Body of pancreas (tissue), 4 donors: ENCODE results near the gene CEP250. TPM values are rescaled to one million over a fixed set of nuclear protein-coding genes. Genes with fewer than 3 reads are reported as not detected.

Experiments
- ATAC-seq: fragments of 150-250 bp; one replicate; pipeline ENCODE4 v1.9.1; 2016
- DNase-seq, 4 donors: peaks; one replicate each; pipeline ENCODE4 v3.0.0-alpha.2; 2019
- H3K27ac ChIP-seq, 4 donors: fragments of 200-600 bp; sonication (generic); 1 replicate in 3 of 4; 2 replicates in 1 of 4; pipeline versions ENCODE4 v1.5.1 to v1.6.1; 2016 to 2019; ENCODE audit warnings: mild to moderate bottlenecking in 1 of 4, mixed read lengths in 1 of 4, moderate library complexity in 1 of 4
- H3K27me3 ChIP-seq, 2 donors: fragments of 200-600 bp; sonication (generic); one replicate each; pipeline ENCODE4 v1.6.0; 2016; ENCODE audit warnings: mild to moderate bottlenecking in 1 of 2
- H3K36me3 ChIP-seq, 2 donors: fragments of 200-600 bp; sonication (generic); replicated peaks in 1 of 2; 2 replicates each; pipeline ENCODE4 v1.5.1; 2016; ENCODE audit warnings: low read depth in 2 of 2; ENCODE audit not compliant: insufficient read depth in 1 of 2
- H3K4me1 ChIP-seq: fragments of 200-600 bp; sonication (generic); one replicate; pipeline ENCODE4 v1.6.0; 2016
- H3K4me3 ChIP-seq, 2 donors: fragments of 200-600 bp; sonication (generic); 1 replicate in 1 of 2; 2 replicates in 1 of 2; pipeline ENCODE4 v1.5.1; 2016 to 2019
- H3K9me3 ChIP-seq, 3 donors: fragments of 200-600 bp; sonication (generic); 1 replicate in 2 of 3; 2 replicates in 1 of 3; pipeline ENCODE4 v1.5.1; 2016
- CTCF ChIP-seq, 7 experiments: fragments of 450-650 bp in 4 of 7; fragments of 200-600 bp in 3 of 7; sonication (generic) in 3 of 7; IDR thresholded peaks; one replicate each; pipeline ENCODE4 v1.5.1; 2016 to 2019; ENCODE audit warnings: antibody characterized with exemption in 7 of 7
- POLR2A ChIP-seq, 3 donors: fragments of 450-650 bp; IDR thresholded peaks; one replicate each; pipeline ENCODE4 v1.6.1; 2016; ENCODE audit warnings: antibody characterized with exemption in 3 of 3, mild to moderate bottlenecking in 2 of 3
- WGBS, 2 donors: methylation state at CpG; one replicate each; pipeline ENCODE4 v1.1.5; 2017; 5-methylcytosine and 5-hydroxymethylcytosine counted together
- intact Hi-C: fragments of 100-400 bp; cut with DNase I; formaldehyde crosslinking; loops from one replicate; pipeline ENCODE4 v1.15.1; 2023
- total RNA-seq, 2 donors: library from RNA; depleted of rRNA; stranded (reverse); fragments of >200 nt; gene quantifications; one replicate each; pipeline ENCODE4 v1.1.0, GENCODE V29; 2016

The CEP250 gene
- total RNA-seq, 2 donors from 2014 or later, result 7.8 to 27.0 TPM

GRCh38 chr20:35503841-35504561 is 48.6 kb downstream of the CEP250 start:
- WGBS, 2 donors, result 83 to 84% methylated on average over 8 to 16 of the region's 16 CpGs
- no peaks in the 10 kb centered on the region for H3K27me3 ChIP-seq
- no peaks in the 10 kb centered on the region for H3K9me3 ChIP-seq
- peaks cover 0 to 17% of the 10 kb centered on the region in 2 donors for H3K36me3 ChIP-seq
- H3K27ac ChIP-seq, result no peak overlapping the region
- ATAC-seq, result no peak
- no peak overlapping the region for H3K4me3 ChIP-seq
- TF ChIP-seq CTCF (IDR thresholded peaks at IDR 0.05) (no peak), POLR2A (IDR thresholded peaks at IDR 0.05) (no peak)
- no peak for DNase-seq
- H3K4me1 ChIP-seq, result no peaks in the 10 kb centered on the region
- intact Hi-C loops, result no loop called here

- intact Hi-C loops, result no loop called here
- Histone ChIP-seq H3K27me3 (no peaks in the 10 kb centered on the region), H3K4me3 (no peak overlapping the region), H3K9me3 (no peaks in the 10 kb centered on the region), H3K36me3 (peaks cover 0 to 21% of the 10 kb centered on the region in 2 donors), H3K27ac (no peak overlapping the region), H3K4me1 (no peaks in the 10 kb centered on the region)
- no peak for TF ChIP-seq CTCF (IDR thresholded peaks at IDR 0.05)
- no peak for TF ChIP-seq POLR2A (IDR thresholded peaks at IDR 0.05)
- ATAC-seq (no peak), DNase-seq (no peak)
- WGBS, 2 donors, result 93 to 96% methylated on average over 4 to 5 of the region's 5 CpGs
Observed at GRCh38 chr20:35504751-35505150, 49.4 kb downstream of the CEP250 start.

GRCh38 chr20:35506179-35506578 is 50.8 kb downstream of the CEP250 start:
- no peak for TF ChIP-seq CTCF (IDR thresholded peaks at IDR 0.05)
- Histone ChIP-seq H3K27ac (no peak overlapping the region), H3K9me3 (no peaks in the 10 kb centered on the region), H3K4me1 (no peaks in the 10 kb centered on the region), H3K36me3 (peaks cover 0 to 18% of the 10 kb centered on the region in 2 donors), H3K27me3 (no peaks in the 10 kb centered on the region), H3K4me3 (no peak overlapping the region)
- 55 to 59% methylated on average over 3 of the region's 3 CpGs for WGBS, 2 donors
- DNase-seq (no peak), ATAC-seq (no peak)
- intact Hi-C loops, result no loop called here

- DNase-seq (no peak), ATAC-seq (no peak)
- TF ChIP-seq POLR2A (IDR thresholded peaks at IDR 0.05), result no peak
- TF ChIP-seq CTCF (IDR thresholded peaks at IDR 0.05), result no peak
- no peaks in the 10 kb centered on the region for H3K27me3 ChIP-seq
- intact Hi-C loops, result no loop called here
- H3K36me3 ChIP-seq, result peaks cover 0 to 18% of the 10 kb centered on the region in 2 donors
- H3K9me3 ChIP-seq, result no peaks in the 10 kb centered on the region
- no peak overlapping the region for H3K27ac ChIP-seq
- WGBS, 2 donors, result 83 to 88% methylated on average over 6 of the region's 6 CpGs
- no peak overlapping the region for H3K4me3 ChIP-seq
- H3K4me1 ChIP-seq, result no peaks in the 10 kb centered on the region
Observed at GRCh38 chr20:35506872-35507638, 51.7 kb downstream of the CEP250 start.
